GM19324 (cell line): ENCODE measurements around the gene KIF16B.
"Not testable (repeated sequence)": the region's sequence is repeated elsewhere in the genome, so short reads cannot be mapped to it uniquely, and the experiment has no call there.

ENCODE experiments used
- ATAC-seq: cut with Tn5 transposase; IDR thresholded peaks from one replicate; pipeline ENCODE4 v1.9.1; 2021; ENCODE audit warnings: mild to moderate bottlenecking, moderate library complexity; ENCODE audit not compliant: unreplicated experiment, low FRiP score

The KIF16B gene

GRCh38 chr20:16526433-16527380 is 46.5 kb downstream of the KIF16B start:
- no peak for ATAC-seq

GRCh38 chr20:16522651-16523050 is 50.6 kb downstream of the KIF16B start:
- not testable (repeated sequence) for ATAC-seq

- no peak for ATAC-seq
Measured at GRCh38 chr20:16520154-16520553, 53.1 kb downstream of the KIF16B start.

GRCh38 chr20:16519673-16520072 is 53.6 kb downstream of the KIF16B start:
- ATAC-seq = not testable (repeated sequence)

- no peak for ATAC-seq
Measured at GRCh38 chr20:16518784-16519084, 54.5 kb downstream of the KIF16B start.

GRCh38 chr20:16517946-16518783 is 55.1 kb downstream of the KIF16B start:
- ATAC-seq = no peak

- no peak for ATAC-seq
Measured at GRCh38 chr20:16516794-16517193, 56.5 kb downstream of the KIF16B start.

GRCh38 chr20:16515046-16515445 is 58.2 kb downstream of the KIF16B start:
- no peak for ATAC-seq

GRCh38 chr20:16514140-16514539 is 59.1 kb downstream of the KIF16B start:
- no peak for ATAC-seq

GRCh38 chr20:16505894-16506293 is 67.4 kb downstream of the KIF16B start:
- ATAC-seq = no peak

GRCh38 chr20:16501301-16501700 is 71.9 kb downstream of the KIF16B start:
- ATAC-seq = no peak

GRCh38 chr20:16500197-16500596 is 73.1 kb downstream of the KIF16B start:
- ATAC-seq = no peak

GRCh38 chr20:16498526-16499253 is 74.6 kb downstream of the KIF16B start:
- ATAC-seq = no peak

GRCh38 chr20:16497896-16498295 is 75.4 kb downstream of the KIF16B start:
- no peak for ATAC-seq

- ATAC-seq = no peak
Measured at GRCh38 chr20:16493486-16493885, 79.8 kb downstream of the KIF16B start.

- ATAC-seq = no peak
Measured at GRCh38 chr20:16491294-16491905, 81.8 kb downstream of the KIF16B start.

- no peak for ATAC-seq
Measured at GRCh38 chr20:16490696-16491095, 82.6 kb downstream of the KIF16B start.

GRCh38 chr20:16488616-16489015 is 84.6 kb downstream of the KIF16B start:
- no peak for ATAC-seq

GRCh38 chr20:16488086-16488485 is 85.2 kb downstream of the KIF16B start:
- ATAC-seq = no peak

GRCh38 chr20:16486532-16486931 is 86.7 kb downstream of the KIF16B start:
- ATAC-seq = no peak
